Measurements from ENCODE around the gene DDX47.
"Not testable (repeated sequence)": the region's sequence is repeated elsewhere in the genome, so short reads cannot be mapped to it uniquely, and the experiment has no call there.

DDX47 gene

DNA sequence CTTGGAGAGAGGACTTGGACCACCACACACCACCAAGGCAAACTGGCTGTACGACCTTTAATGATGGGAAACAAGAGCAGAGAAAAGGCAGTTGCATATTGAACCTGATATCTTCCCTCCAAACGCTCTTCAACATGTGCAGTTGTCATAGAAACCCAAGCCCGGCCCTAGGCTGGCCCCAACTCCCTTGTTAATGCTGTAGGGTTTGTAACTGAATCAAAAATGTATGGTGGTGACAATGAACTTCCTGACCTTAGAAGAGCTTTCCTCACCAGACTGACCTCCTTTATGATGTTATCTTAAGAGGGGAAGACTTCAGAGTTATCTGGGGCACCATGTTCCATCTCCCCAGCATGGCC, 15.4 kb upstream of the DDX47 start:
- DNase-seq: no peak

DNA sequence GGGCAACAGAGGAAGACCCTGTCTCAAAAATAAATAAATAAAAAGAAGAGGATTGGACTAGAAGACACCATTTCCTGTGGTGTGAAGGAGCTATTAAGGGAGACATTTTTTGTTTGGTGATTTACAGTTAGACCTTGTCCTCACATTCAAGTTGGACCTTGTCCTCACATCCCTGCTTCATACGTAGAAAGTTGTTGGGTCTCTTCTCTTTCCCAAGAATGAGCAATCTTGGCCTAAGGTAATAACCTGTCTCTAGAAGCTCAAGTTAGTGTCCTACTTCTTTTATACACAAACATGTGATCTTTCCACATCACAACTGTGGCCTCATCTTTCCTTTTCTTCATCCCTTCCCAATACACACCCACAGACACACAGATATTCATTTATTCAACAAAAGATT, 14.7 kb upstream of the DDX47 start:
- DNase-seq: no peak

DNA sequence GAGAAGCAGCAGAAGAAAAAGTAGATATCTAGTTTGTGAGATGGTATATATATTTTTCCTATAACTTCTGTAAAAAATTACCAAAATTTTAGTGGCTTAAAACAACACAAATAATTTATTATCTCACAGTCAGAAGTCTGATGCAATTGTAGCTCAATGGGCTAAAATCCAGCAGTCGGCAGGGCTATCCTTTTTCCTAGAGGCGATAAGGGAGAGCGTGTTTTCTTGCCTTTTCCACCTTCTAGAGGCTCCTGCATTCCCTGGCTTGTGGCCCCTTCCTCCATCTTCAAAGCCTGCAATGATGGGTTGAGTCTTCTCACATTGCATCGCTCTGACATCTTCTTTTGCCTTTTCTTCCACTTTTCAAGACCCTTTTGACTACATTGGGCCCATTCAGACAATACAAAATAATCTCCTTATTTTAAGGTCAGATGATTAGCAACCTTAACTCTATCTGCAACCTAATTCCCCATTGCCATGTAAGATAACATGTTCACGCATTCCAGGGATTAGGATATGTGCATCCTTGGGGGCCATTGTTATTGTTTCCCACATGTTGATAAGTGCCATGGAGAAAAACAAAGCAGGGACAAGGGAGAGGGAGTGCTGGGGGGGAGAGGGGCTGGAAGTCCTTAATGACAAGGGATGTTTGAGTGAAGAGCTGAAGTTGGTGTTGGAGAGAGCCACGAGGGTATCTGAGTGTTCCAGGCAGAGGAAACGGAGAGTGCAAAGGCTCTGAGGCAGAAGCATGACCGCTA, 13.8 kb upstream of the DDX47 start:
- no peak for DNase-seq

DNA sequence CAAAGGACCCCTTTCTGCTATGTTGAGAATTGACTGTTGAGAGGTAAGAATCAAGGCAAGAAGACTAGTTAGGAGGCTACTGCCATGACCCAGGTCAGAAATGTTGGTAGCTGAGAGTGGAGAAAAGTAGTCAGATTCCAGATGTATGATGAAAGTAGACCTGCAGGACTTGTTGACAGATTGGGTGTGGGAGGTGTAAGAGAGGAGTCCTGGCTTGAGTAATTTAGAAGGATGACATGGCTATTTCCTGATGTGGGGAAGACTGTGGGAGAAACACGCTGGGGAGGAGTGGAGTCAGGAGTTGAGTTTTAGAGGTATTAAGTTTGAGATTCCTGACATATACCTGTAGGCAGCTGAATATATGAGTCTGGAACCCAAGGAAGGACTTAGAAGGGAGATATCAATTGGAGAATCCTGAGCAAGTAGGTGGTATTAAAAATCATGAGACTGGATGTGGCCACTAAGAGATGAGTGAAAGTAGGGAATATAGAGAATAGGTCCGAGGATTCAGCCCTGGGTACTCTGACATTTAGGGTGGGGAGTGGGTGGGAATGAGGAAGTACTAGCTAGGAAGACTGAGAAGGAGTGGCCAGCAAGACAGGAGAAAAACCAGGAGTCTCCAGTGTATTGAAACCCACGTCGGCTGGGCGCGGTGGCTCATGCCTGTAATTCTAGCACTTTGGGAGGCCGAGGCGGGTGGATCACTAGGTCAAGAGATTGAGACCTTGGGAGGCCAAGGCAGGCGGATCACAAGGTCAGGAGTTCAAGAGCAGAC, 12.6 kb upstream of the DDX47 start:
- DNase-seq: no peak

DNA sequence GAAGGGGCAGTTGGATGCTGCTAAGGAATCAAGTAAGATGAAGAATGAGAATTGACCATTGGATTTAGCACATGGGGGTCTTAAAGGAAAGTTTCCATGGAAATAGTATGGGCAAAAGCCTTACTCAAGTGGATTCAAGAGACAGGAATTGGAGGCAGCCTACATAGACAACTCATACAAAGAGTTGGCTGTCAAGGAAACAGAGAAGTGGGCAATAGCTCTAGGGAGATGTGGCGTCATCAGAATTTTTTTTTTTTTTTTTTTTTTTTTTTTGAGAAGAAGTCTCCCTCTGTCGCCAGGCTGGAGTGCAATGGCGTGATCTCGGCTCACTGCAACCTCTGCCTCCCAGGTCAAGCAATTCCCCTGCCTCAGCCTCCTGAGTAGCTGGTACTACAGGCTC, 11.5 kb upstream of the DDX47 start:
- DNase-seq: not testable (repeated sequence)

DNA sequence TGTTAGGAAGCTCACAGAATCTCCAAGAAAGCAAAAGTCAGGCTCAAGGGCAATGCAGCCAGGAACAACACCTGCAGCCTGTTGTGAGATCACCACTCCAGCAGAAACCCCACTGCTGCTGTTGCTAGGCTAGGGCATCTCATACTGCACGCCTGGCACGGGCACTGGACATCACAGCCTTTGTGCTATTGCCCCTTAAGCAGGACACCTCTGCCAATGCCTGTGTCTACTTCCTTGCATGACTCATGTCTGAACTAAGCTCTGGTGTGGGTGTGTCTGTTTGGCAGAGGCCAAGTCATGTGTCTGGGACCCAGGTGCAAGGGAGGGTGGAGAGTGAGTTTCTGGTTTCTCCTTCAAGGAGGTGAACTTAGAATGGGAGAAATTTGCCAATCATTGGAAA, 10.0 kb upstream of the DDX47 start:
- peak; percentile 70 for DNase-seq

DNA sequence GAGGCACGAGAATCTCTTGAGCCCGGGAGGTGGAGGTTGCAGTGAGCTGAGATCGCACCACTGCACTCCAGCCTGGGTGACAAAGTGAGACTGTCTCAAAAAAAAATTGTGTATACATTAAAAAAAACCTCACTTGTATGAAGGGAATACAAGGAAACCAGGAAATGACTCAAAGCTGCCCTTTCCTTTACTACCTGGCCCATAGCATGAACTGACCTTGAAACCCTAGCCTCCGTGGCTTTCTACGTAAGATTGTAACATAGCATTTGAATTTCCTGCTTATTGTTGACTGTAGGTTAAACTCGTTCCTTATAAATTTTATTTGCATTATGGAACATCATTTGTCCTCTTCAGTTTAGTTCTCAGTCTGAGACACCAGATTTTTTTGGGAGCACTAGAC, 9.1 kb upstream of the DDX47 start:
- no peak for DNase-seq

DNA sequence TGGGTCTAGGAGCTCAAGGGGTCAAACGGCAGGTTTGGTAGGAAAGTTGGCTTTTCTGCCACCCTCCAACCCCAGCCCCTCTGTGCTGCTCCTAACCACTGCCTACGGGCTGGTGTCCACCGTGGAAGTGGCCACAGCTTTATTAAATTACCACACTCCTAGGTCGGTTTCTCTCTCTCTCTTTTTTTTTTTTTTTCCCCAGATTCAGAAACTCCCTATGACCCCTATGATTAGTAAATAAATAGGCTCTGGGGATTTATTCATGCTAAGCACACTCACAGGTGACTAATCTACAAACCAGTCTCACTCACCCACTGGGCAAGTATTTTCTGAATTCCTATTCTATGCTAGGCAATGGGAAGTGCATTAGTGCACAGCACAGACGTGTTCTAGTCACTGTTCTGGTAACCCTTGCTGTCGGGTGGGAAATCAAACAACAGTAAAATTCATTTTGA, 8.7 kb upstream of the DDX47 start:
- DNase-seq: no peak

DNA sequence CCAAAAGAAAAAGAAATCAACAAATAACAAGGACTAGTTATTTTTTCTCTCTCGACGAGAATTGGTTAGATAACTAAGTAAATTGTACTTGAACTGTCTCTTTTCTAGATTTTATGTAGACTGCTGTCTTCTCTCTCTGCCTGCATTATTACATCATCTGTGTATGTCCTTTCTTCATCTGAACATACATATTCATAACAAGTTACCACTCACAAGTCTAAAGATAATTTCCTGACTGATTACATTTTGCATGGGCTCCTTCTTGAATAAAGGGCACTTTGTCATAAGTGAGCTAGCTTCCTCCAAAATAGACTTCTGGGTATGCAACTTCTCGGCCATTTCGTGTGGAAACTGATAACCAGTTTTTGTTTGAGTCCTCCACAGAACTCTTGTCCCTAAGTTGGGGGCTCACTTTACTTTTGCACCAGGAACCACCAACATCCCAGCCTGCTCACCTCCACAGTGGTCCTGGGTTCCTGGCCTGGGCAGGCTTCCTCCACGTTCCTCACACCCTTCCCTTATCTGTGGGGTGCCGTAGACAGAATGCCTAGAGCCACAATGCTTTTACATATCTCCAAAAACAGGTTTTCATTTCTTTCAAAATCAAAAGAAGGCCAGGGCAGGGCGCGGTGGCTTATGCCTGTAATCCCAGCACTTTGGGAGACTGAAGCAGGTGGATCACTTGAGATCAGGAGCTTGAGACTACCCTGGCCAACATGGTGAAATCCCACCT, 6.2 kb upstream of the DDX47 start:
- no peak for DNase-seq

DNA sequence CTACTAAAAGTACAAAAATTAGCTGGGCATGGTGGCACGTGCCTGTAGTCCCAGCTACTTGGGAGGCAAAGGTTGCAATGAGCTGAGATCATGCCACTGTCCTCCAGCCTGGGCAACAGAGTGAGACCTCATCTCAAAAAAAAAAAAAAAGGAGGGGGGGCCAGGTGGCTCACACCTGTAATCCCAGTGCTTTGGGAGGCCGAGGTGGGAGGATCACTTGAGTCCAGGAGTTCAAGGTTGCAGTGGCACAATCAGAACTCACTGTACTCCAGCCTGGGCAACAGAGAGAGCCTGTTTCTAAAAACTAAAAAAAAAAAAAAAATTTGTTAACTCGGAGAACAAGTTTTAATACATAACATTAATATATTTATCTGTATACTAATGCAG, 5.6 kb upstream of the DDX47 start:
- DNase-seq: not testable (repeated sequence)

DNA sequence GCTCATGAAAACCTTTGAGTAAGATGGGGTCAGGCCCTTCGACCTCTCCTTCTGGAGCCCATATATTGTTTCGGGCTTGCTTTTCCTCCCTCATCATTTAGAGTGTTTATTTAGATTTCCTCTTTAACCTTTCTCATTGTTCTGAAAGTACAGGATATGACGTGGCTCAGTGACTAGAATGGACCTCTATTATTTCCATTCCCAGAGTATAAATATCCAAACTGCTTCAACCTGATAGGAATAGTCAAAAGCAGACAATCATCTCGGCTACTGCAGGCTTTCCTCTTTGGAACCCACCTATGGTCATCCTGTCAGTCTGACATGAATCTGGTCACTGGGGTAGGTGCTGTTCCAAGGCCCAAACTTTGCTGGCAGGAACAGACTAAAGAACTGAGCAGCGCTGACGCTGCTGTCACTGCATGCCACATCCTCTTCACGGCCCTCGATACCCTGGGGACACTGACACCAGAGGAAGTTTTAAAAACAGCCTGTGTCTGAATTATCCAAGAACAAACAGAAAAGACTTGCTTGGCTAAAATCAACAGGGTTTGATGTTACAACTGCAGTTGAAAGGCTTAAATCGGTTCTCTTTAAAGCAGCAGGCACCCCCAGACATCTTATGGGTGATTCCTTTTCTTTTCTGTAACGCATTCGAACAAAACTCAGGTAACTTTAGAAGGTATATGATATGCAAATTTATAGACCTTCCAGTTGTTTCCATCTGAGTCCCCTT, 5.0 kb upstream of the DDX47 start:
- DNase-seq: peak; percentile 60

DNA sequence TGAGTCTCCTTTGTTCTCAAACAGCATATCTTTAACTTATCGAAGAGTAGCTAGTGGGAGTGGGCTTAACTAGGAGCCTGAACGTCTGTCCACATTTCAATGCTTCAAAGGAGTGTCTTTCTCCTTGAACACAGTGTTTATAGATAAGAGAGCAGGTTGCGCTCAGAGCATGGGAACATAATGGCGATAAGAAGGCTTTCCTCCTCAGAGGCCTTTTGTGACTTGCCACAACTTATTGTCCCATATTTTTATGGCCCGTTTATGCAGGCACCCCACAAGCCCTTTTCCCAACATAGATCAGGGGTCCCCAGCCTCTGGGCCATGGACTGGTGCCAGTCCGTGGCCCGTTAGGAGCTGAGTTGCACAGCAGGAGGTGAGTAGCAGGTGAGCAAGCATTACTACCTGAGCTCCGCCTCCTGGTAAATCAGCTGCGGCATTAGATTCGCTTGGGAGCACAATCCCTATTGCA, 2.6 kb upstream of the DDX47 start:
- no peak for DNase-seq

DNA sequence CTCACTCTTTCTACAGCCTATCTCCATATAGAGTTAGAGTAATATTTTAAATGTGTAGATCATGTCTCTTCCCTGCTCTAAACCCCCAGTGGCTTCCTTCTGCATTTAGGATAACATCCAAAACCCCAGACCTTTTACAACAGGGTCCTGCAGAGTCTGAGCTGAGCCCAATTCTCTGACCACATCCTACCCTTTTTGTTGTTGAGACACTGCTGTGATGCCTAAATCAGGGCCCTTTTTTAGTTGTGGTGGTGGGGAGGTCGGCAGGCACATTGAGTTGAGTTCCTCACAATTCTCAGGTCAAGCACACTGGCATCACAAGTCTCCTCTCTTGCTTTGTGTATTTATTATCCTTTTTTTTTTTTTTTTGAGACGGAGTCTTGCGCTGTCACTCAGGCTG, 1.8 kb upstream of the DDX47 start:
- DNase-seq: no peak

DNA sequence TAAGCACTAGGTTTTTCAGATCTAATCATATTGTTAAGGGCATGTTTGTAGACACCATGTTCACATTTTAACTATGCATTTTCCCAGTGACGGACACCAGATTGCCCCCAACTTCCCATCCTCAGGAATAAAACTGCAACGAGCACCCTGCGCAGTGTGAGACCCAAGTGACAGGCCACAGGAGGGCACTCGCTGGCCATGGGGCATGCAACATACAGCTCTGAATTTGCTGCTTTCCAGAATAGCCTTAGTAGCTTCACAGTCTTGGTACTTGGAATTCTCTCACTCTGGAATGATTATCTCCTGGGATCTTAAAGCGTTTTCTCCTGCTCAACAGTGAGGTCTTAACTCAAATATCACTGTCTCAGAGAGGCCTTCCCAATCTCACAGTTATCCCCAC, 972 bp upstream of the DDX47 start:
- DNase-seq: no peak

DNA sequence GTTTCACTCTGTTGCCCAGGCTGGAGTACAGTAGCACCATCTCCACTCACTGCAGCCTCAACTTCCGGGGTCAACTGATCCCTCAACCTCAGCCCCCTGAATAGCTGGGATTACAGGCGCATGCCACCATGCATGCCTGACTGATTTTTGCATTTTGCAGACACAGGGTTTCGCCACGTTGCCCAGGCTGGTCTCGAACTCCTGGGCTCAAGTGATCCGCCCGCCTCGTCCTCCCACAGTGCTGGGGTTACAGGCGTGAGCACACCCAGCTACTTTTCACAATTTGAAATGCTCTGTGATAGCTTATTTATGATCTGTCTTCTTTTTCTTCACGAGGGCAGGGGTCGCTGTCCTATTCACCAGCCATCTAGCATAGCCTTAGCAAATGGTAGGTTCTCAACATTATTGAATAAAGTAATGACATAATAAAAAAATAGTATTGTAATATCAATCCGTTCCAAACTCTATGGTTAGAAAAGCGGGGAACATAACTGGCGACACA, 477 bp upstream of the DDX47 start:
- DNase-seq: no peak

DNA sequence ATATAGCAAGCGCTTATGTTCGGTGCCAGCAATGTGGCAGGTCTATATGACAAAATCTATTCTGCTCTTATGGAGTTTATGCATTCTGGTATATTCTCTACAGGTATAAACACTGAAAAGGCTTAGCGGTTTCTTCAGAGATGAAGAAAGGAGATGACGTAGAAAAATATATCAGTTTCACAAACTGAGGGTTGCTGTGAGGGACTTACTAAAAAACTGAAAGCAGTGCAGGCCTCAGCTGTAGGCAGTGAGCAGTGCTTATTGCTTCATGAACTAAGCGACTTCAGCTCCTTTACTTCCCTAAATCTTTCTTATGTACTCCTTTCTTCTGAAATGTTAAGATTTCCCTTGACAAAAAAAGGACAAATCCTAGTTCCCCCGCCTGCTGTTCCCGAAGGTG, 4.5 kb downstream of the DDX47 start:
- no peak for DNase-seq

DNA sequence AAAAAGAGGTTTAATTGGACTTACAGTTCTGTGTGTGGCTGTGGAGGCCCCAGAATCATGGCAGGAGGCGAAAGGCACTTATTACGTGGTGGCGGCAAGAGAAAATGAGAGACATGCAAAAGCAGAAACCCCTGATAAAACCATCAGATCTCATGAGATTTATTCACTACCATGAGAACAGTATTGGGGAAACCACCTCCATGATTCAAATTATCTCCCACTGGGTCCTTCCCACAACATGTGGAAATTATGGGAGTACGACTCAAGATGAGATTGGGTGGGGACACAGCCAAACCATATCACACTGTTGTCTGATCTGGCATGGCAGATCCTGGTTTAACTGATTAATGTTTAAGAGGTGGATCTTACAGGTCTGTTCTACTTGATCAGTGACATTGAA, 5.6 kb downstream of the DDX47 start:
- no peak for DNase-seq

DNA sequence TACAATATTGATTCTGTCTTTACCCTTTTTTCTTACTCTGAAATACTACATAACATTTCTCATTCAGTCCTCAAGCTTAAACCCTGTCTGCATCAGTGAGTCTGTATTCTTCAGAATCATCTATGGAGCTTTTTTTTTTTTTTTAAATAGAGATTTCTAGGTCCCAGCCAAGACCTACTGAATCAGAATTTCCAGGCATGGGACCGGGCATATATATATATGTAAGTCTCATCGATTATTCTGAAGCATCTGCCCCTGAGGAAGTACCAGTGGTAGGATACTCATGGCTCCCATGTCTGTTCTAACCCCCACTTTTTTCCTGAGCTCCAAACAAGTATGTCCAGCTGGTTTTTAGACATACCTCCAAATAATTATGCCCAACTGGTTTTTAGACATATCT, 6.1 kb downstream of the DDX47 start:
- no peak for DNase-seq

DNA sequence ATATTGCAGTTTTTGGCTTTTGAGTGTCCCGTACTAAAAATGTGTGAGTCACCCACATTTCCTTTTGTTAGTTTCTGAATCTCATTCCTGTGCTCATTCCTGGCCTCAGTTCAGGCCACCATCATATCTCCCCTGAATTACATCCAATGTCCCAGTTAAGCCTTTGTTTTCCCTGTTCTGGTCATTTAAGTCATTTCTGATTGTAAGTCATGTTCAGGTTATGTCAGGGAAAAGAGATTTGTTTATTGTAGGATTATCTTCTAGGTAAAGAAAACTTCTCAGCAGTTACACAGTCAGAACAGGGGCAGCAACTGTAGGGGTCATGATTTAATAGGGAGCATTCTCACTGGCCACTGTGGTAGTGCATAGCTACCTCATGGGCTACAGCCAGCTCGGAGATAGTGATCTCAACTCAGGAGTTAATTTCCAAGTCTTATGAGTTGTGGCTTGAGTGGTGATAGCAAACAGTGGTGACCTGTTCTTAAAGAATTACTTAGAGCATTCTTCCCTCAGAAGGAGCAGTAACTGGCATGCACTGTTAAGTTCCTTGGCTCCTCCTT, 6.7 kb downstream of the DDX47 start:
- DNase-seq: no peak

DNA sequence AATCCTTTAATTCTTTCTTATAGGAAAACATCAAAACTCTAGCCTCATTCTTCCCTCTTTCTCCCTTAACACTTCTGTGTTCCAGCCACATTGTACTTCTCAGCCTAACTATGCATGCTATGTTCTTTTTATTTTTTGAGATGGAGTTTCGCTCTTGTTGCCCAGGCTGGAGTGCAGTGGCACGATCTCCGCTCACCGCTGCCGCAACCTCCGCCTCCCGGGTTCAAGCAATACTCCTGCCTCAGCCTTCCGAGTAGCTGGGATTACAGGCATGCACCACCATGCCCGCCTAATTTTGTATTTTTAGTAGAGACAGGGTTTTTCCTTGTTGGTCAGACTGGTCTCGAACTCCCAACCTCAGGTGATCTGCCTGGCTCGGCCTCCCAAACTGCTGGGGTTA, 7.2 kb downstream of the DDX47 start:
- not testable (repeated sequence) for DNase-seq

DNA sequence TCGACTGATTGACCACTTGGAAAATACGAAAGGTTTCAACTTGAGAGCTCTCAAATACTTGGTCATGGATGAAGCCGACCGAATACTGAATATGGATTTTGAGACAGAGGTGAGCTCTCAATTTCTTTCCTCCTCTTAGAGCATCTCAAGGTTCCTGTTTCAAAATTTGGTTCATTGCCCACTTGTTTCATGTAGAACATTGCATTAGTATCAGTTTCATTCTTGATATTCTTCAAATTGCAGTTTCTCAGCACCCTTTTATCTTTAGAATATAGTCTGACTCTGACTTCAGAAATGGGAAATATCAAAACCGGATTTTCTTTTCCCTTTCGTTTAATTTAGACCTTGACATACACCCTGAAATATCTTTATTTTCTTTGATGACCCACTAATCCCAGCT, 8.8 kb downstream of the DDX47 start:
- DNase-seq: no peak

DNA sequence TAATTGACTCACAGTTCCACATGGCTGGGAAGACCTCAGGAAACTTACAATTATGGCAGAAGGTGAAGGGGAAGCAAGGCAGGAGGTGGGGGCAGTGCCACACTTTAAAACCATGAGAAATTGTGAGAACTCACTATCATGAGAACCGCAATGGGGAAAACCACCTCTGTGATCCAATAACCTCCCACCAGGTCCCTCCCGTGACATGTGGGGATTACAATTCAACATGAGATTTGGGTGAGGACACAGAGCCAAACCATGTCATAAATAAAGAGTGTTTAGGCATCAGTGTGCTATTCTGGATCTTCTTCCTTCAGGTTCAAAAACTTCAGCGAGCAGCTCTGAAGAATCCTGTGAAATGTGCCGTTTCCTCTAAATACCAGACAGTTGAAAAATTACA, 9.7 kb downstream of the DDX47 start:
- no peak for DNase-seq

DNA sequence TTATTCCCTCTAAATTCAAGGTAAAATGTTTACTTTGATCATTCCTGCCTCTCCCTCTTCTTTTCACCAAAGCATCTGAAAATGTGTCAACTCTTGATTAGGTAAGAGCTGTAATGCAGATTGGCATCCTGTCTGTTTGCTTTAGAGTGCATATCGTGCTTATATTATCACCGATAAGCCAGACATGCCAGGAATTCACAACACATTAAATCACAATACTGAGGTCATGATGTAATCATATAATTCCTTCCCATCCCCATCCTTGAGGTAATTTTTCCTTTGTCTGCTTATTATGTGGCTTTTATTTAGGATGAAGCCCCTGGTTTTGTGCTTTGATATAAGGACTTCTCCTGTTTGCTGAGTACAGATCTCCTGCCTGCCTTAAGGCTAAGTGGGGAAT, 10.2 kb downstream of the DDX47 start:
- no peak for DNase-seq
